ENCODE measurements around the gene TOX3. TPM values are rescaled to one million over a fixed set of nuclear protein-coding genes. Genes with fewer than 3 reads are reported as not detected.
A peak's percentile ranks its signal among the peaks of the same experiment; 100 is the strongest.

The TOX3 gene
- total and polyA plus RNA-seq, 2 of the 13 experiments (the other 11 are each of a cell fraction or from before 2014, with no cell fraction given), result 14.5 to 98.6 TPM

- TF ChIP-seq E2F1 (CRISPR knock-in tag; IDR thresholded peaks at IDR 0.05) (peak; percentile 44), PHF8 (CRISPR knock-in tag; IDR thresholded peaks at IDR 0.05) (peak; percentile 39; the same call in 1 of the 2 replicates), ETV6 (CRISPR knock-in tag; conservative IDR thresholded peaks at IDR 0.05) (no peak; the same call in 1 of the 2 replicates), CENPX (CRISPR knock-in tag; IDR thresholded peaks at IDR 0.05) (no peak), ZNF543 (CRISPR knock-in tag; IDR thresholded peaks at IDR 0.05) (0 out of 2 replicates have a peak, but pooled peaks have one; percentile 68), HNF4A (CRISPR knock-in tag; IDR thresholded peaks at IDR 0.05) (peak; percentile 94), GPN1 (CRISPR knock-in tag; IDR thresholded peaks at IDR 0.05; ENCODE audit: borderline replicate concordance) (no peak), ZMYM3 (CRISPR knock-in tag; IDR thresholded peaks at IDR 0.05) (no peak; the same call in 1 of the 2 replicates), XRCC5 (optimal IDR thresholded peaks at IDR 0.05; ENCODE audit: low read length) (no peak), RFX1 (IDR thresholded peaks at IDR 0.05) (no peak), ZNF235 (CRISPR knock-in tag; IDR thresholded peaks at IDR 0.05; ENCODE audit: borderline replicate concordance) (no peak), GPBP1L1 (CRISPR knock-in tag; IDR thresholded peaks at IDR 0.05) (no peak), ZNF569 (CRISPR knock-in tag; IDR thresholded peaks at IDR 0.05; ENCODE audit: borderline replicate concordance) (no peak), FUBP1 (CRISPR knock-in tag; IDR thresholded peaks at IDR 0.05; ENCODE audit: borderline replicate concordance) (no peak)
- TF ChIP-seq, protein P1, sequence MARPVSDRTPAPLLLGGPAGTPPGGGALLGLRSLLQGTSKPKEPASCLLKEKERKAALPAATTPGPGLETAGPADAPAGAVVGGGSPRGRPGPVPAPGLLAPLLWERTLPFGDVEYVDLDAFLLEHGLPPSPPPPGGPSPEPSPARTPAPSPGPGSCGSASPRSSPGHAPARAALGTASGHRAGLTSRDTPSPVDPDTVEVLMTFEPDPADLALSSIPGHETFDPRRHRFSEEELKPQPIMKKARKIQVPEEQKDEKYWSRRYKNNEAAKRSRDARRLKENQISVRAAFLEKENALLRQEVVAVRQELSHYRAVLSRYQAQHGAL (CRISPR knock-in tag; IDR thresholded peaks at IDR 0.05; ENCODE audit: not compliant biosample characterization), result no peak
- TF ChIP-seq, protein P2, sequence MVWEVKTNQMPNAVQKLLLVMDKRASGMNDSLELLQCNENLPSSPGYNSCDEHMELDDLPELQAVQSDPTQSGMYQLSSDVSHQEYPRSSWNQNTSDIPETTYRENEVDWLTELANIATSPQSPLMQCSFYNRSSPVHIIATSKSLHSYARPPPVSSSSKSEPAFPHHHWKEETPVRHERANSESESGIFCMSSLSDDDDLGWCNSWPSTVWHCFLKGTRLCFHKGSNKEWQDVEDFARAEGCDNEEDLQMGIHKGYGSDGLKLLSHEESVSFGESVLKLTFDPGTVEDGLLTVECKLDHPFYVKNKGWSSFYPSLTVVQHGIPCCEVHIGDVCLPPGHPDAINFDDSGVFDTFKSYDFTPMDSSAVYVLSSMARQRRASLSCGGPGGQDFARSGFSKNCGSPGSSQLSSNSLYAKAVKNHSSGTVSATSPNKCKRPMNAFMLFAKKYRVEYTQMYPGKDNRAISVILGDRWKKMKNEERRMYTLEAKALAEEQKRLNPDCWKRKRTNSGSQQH (CRISPR knock-in tag; IDR thresholded peaks at IDR 0.05; ENCODE audit: low read depth), result peak; percentile 60; the same call in 1 of the 2 replicates
Measured at GRCh38 chr16:52496051-52496876, 50.7 kb downstream of the TOX3 start (continued).
